ENCODE measurements around the gene MBNL1. TPM values are rescaled to one million over a fixed set of nuclear protein-coding genes. Genes with fewer than 3 reads are reported as not detected.

Gene MBNL1
- total RNA-seq, 1 donor from 2014 or later = 69.4 TPM

GRCh38 chr3:152403632-152404066, 134.9 kb downstream of the MBNL1 start:
- Mint-ChIP-seq H3K4me1 (ENCODE audit: unreplicated experiment) (peaks cover 48% of the 10 kb centered on the region), H3K27ac (peak overlapping the region; percentile 48), H3K27me3 (no peaks in the 10 kb centered on the region), H3K36me3 (peaks cover 2% of the 10 kb centered on the region), H3K4me3 (no peak overlapping the region), H3K9me3 (no peaks in the 10 kb centered on the region)
- no peak for TF ChIP-seq CTCF (conservative IDR thresholded peaks at IDR 0.05)
- no peak for DNase-seq (ENCODE audit: extremely low spot score, unreplicated experiment)

GRCh38 chr3:152404976-152405375, 136.2 kb downstream of the MBNL1 start:
- Mint-ChIP-seq H3K36me3 (no peaks in the 10 kb centered on the region), H3K4me1 (ENCODE audit: unreplicated experiment) (peaks cover 42% of the 10 kb centered on the region), H3K4me3 (no peak overlapping the region), H3K27me3 (no peaks in the 10 kb centered on the region), H3K9me3 (no peaks in the 10 kb centered on the region), H3K27ac (no peak overlapping the region)
- TF ChIP-seq CTCF (conservative IDR thresholded peaks at IDR 0.05) = no peak
- no peak for DNase-seq (ENCODE audit: extremely low spot score, unreplicated experiment)

- Mint-ChIP-seq H3K36me3 (no peaks in the 10 kb centered on the region), H3K9me3 (no peaks in the 10 kb centered on the region), H3K27me3 (no peaks in the 10 kb centered on the region), H3K27ac (peak overlapping the region; percentile 3), H3K4me1 (ENCODE audit: unreplicated experiment) (peaks cover 41% of the 10 kb centered on the region), H3K4me3 (peak overlapping the region; percentile 26)
- no peak for TF ChIP-seq CTCF (conservative IDR thresholded peaks at IDR 0.05)
- no peak for DNase-seq (ENCODE audit: extremely low spot score, unreplicated experiment)
These were observed 137.4 kb downstream of the MBNL1 start for GRCh38 chr3:152405915-152406802.

GRCh38 chr3:152413240-152413639, 144.5 kb downstream of the MBNL1 start:
- DNase-seq (ENCODE audit: extremely low spot score, unreplicated experiment) = no peak
- Mint-ChIP-seq H3K4me3 (no peak overlapping the region), H3K27me3 (no peaks in the 10 kb centered on the region), H3K9me3 (no peaks in the 10 kb centered on the region), H3K36me3 (peaks cover 20% of the 10 kb centered on the region), H3K4me1 (ENCODE audit: unreplicated experiment) (no peaks in the 10 kb centered on the region), H3K27ac (no peak overlapping the region)
- no peak for TF ChIP-seq CTCF (conservative IDR thresholded peaks at IDR 0.05)

- DNase-seq (ENCODE audit: extremely low spot score, unreplicated experiment) = no peak
- peaks cover 42% of the 10 kb centered on the region for H3K36me3 Mint-ChIP-seq
- TF ChIP-seq CTCF (conservative IDR thresholded peaks at IDR 0.05) = no peak
- no peaks in the 10 kb centered on the region for H3K27me3 Mint-ChIP-seq
- no peak overlapping the region for H3K27ac Mint-ChIP-seq
- no peaks in the 10 kb centered on the region for H3K4me1 Mint-ChIP-seq (ENCODE audit: unreplicated experiment)
- H3K9me3 Mint-ChIP-seq = no peaks in the 10 kb centered on the region
- H3K4me3 Mint-ChIP-seq = no peak overlapping the region
These were observed 148.3 kb downstream of the MBNL1 start for GRCh38 chr3:152416808-152417580.

Measured in type B pancreatic cell (in vitro differentiated cells).